ENCODE data around the gene GNG7.

GNG7 gene

GRCh38 chr19:2739602-2740313 lies 37.3 kb upstream of the GNG7 start, which contains the start of gene SLC39A3:
TSS of gene SLC39A3 (minus strand) at chr19:2740017. CDS start at chr19:2737257, 2,760 bp downstream.
- H3K4me3 ChIP-seq (ENCODE audit: low read depth, low read length), result peak within 1 kb of the TSS; percentile 62
- TF ChIP-seq CTCF (IDR thresholded peaks at IDR 0.05; ENCODE audit: borderline replicate concordance, insufficient read depth, low read depth, low read length), result no peak

GRCh38 chr19:2736550-2737190 lies 34.2 kb upstream of the GNG7 start:
- no peak overlapping the region for H3K4me3 ChIP-seq (ENCODE audit: low read depth, low read length)
- TF ChIP-seq CTCF (IDR thresholded peaks at IDR 0.05; ENCODE audit: borderline replicate concordance, insufficient read depth, low read depth, low read length), result no peak

- no peak for TF ChIP-seq CTCF (IDR thresholded peaks at IDR 0.05; ENCODE audit: borderline replicate concordance, insufficient read depth, low read depth, low read length)
- H3K4me3 ChIP-seq (ENCODE audit: low read depth, low read length), result no peak overlapping the region
Measured at GRCh38 chr19:2735374-2735773, 32.9 kb upstream of the GNG7 start.

- TF ChIP-seq CTCF (IDR thresholded peaks at IDR 0.05; ENCODE audit: borderline replicate concordance, insufficient read depth, low read depth, low read length), result no peak
- no peak overlapping the region for H3K4me3 ChIP-seq (ENCODE audit: low read depth, low read length)
Measured at GRCh38 chr19:2734589-2735288, 32.2 kb upstream of the GNG7 start.

- TF ChIP-seq CTCF (IDR thresholded peaks at IDR 0.05; ENCODE audit: borderline replicate concordance, insufficient read depth, low read depth, low read length), result no peak
- H3K4me3 ChIP-seq (ENCODE audit: low read depth, low read length), result no peak overlapping the region
Measured at GRCh38 chr19:2733930-2734588, 31.6 kb upstream of the GNG7 start.

GRCh38 chr19:2732883-2733282 lies 30.4 kb upstream of the GNG7 start:
- no peak overlapping the region for H3K4me3 ChIP-seq (ENCODE audit: low read depth, low read length)
- TF ChIP-seq CTCF (IDR thresholded peaks at IDR 0.05; ENCODE audit: borderline replicate concordance, insufficient read depth, low read depth, low read length), result no peak
